Measurements from ENCODE around the gene CSMD2.

GRCh38 chr1:34073028-34073695 lies 91.9 kb downstream of the CSMD2 start:
- no peak for TF ChIP-seq ZNF274 (IDR thresholded peaks at IDR 0.05; ENCODE audit: low read depth, low read length)
- TF ChIP-seq YY1 (IDR thresholded peaks at IDR 0.05; ENCODE audit: insufficient read depth, insufficient read length): no peak

All from NT2/D1 (cell line).